ENCODE measurements around the gene CTNNA1. TPM values are rescaled to one million over a fixed set of nuclear protein-coding genes. Genes with fewer than 3 reads are reported as not detected.
A peak's percentile ranks its signal among the peaks of the same experiment; 100 is the strongest.

The CTNNA1 gene
- polyA plus RNA-seq, 1 of the 3 experiments (the other 2 are of a cell fraction), result 130 TPM

- H3K4me3 ChIP-seq (ENCODE audit: low read depth in 2 of 2, low read length in 1 of 2), result peak overlapping the region in 1 of 2 experiments; percentile 61; a peak in 1 of 4 replicates
- no peak overlapping the region for H3K9ac ChIP-seq
- no peak overlapping the region for H2AFZ ChIP-seq (ENCODE audit: low read depth)
- TF ChIP-seq MAX (IDR thresholded peaks at IDR 0.05; ENCODE audit: low read depth) (no peak), NFIC (IDR thresholded peaks at IDR 0.05; ENCODE audit: borderline replicate concordance) (no peak), FOSL2 (IDR thresholded peaks at IDR 0.05; ENCODE audit: borderline replicate concordance, low read depth) (no peak)
- H3F3A ChIP-seq (replicated peaks; ENCODE audit: insufficient read depth), result peaks cover 16% of the 10 kb centered on the region
- peak overlapping the region; percentile 78 to 92; a peak in 3 of 4 replicates for H3K27ac ChIP-seq (ENCODE audit: low read depth in 2 of 2, low read length in 1 of 2)
- CTCF ChIA-PET, result interaction anchor here (0.5 to 3.4 kb wide), 3 partner anchors 15 to 140 kb away, joined by 3 to 12 read pairs (median 5); no protein-coding TSS in a partner anchor
- DNase-seq, result no peak
- WGBS (ENCODE audit: low lambda C conversion rate), result 90% methylated on average over 3 of the region's 3 CpGs
- peaks cover 96% of the 10 kb centered on the region for H3K79me2 ChIP-seq (ENCODE audit: insufficient read depth)
- POLR2A ChIA-PET, result interaction anchor here (1.3 to 1.9 kb wide), 2 partner anchors 77 to 301 kb away, joined by 4 read pairs; partner anchors contain the start of gene HSPA9
- peaks cover 0 to 4% of the 10 kb centered on the region in 2 experiments for H3K36me3 ChIP-seq (replicated peaks in 1 of 2; ENCODE audit: control insufficient read depth in 1 of 2, insufficient read depth in 2 of 2, low read length in 1 of 2)
- no peaks in the 10 kb centered on the region for H3K9me2 ChIP-seq
- peaks cover 95% of the 10 kb centered on the region for H4K20me1 ChIP-seq (ENCODE audit: insufficient read depth)
- peaks cover 36 to 40% of the 10 kb centered on the region in 2 experiments; a peak in 3 of 4 replicates for H3K4me1 ChIP-seq (ENCODE audit: control insufficient read depth in 1 of 2, insufficient read depth in 2 of 2, low read depth in 1 of 2, low read length in 1 of 2)
- H3K9me3 ChIP-seq, result no peaks in the 10 kb centered on the region
- H3K27me3 ChIP-seq (ENCODE audit: insufficient read depth), result no peaks in the 10 kb centered on the region
- H3K4me2 ChIP-seq, result peak overlapping the region; percentile 75; the same call in 1 of the 2 replicates
Measured at GRCh38 chr5:138875946-138876345, 122.7 kb downstream of the CTNNA1 start.

DNA sequence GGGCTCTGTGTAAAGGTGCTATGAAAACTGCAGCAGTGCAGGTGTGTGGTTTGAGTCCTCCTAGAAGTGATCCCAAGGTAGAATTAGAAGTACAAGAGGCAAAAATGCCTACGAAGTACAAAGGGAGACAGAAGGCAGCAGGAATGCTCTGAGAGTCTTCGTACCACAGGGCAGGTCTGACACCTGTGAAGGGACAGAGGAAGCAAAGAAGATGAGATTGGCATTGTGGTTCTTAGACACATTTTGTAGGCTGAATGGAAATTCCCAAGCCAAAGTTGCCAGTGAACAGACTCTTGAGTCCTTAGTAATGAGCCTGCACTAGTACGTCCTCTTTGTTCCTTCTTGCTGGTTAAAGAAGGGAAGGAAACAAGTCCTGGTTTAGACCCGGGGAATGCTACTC lies 123.6 kb downstream of the CTNNA1 start:
- H3K9me3 ChIP-seq, result no peaks in the 10 kb centered on the region
- H3K27ac ChIP-seq (ENCODE audit: low read depth in 2 of 2, low read length in 1 of 2), result no peak overlapping the region
- no peak for DNase-seq
- H3K4me3 ChIP-seq (ENCODE audit: low read depth in 2 of 2, low read length in 1 of 2), result no peak overlapping the region
- H3K36me3 ChIP-seq (replicated peaks in 1 of 2; ENCODE audit: control insufficient read depth in 1 of 2, insufficient read depth in 2 of 2, low read length in 1 of 2), result peaks cover 0 to 4% of the 10 kb centered on the region in 2 experiments
- no peak overlapping the region for H3K4me2 ChIP-seq
- H3K27me3 ChIP-seq (ENCODE audit: insufficient read depth), result no peaks in the 10 kb centered on the region
- CTCF ChIA-PET, result no interaction called here
- H3K9me2 ChIP-seq, result no peaks in the 10 kb centered on the region
- POLR2A ChIA-PET, result no interaction called here
- WGBS (ENCODE audit: low lambda C conversion rate), result 96% methylated on average over 4 of the region's 4 CpGs
- H4K20me1 ChIP-seq (ENCODE audit: insufficient read depth), result peaks cover 95% of the 10 kb centered on the region
- H3K4me1 ChIP-seq (ENCODE audit: control insufficient read depth in 1 of 2, insufficient read depth in 2 of 2, low read depth in 1 of 2, low read length in 1 of 2), result peaks cover 27 to 32% of the 10 kb centered on the region in 2 experiments; a peak in 3 of 4 replicates
- peaks cover 15% of the 10 kb centered on the region for H3F3A ChIP-seq (replicated peaks; ENCODE audit: insufficient read depth)
- no peak for TF ChIP-seq GABPA (IDR thresholded peaks at IDR 0.05; ENCODE audit: low read depth)
- TF ChIP-seq NFIC (IDR thresholded peaks at IDR 0.05; ENCODE audit: borderline replicate concordance), result no peak
- no peak for TF ChIP-seq FOXM1 (IDR thresholded peaks at IDR 0.05; ENCODE audit: low read depth)
- TF ChIP-seq EZH2phosphoT487 (IDR thresholded peaks at IDR 0.05; ENCODE audit: borderline replicate concordance, low read depth), result no peak
- TF ChIP-seq POLR2AphosphoS5 (IDR thresholded peaks at IDR 0.05; ENCODE audit: low read depth, low read length), result no peak
- no peak for TF ChIP-seq SIN3A (IDR thresholded peaks at IDR 0.05; ENCODE audit: borderline replicate concordance, low read depth, low read length)
- TF ChIP-seq RAD21 (IDR thresholded peaks at IDR 0.05; ENCODE audit: low read length), result no peak
- TF ChIP-seq MXI1 (IDR thresholded peaks at IDR 0.05; ENCODE audit: low read depth, low read length), result no peak
- no peak for TF ChIP-seq JUND (IDR thresholded peaks at IDR 0.05)
- TF ChIP-seq SMC3 (IDR thresholded peaks at IDR 0.05; ENCODE audit: low read depth, low read length), result no peak
- TF ChIP-seq FOXJ3 (CRISPR knock-in tag; IDR thresholded peaks at IDR 0.05), result no peak
- no peak for TF ChIP-seq RXRA (IDR thresholded peaks at IDR 0.05; ENCODE audit: borderline replicate concordance, low read depth)
- no peak for TF ChIP-seq MEF2A (IDR thresholded peaks at IDR 0.05; ENCODE audit: borderline replicate concordance, low read depth)
- TF ChIP-seq, protein P1, sequence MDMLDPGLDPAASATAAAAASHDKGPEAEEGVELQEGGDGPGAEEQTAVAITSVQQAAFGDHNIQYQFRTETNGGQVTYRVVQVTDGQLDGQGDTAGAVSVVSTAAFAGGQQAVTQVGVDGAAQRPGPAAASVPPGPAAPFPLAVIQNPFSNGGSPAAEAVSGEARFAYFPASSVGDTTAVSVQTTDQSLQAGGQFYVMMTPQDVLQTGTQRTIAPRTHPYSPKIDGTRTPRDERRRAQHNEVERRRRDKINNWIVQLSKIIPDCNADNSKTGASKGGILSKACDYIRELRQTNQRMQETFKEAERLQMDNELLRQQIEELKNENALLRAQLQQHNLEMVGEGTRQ (IDR thresholded peaks at IDR 0.05; ENCODE audit: borderline replicate concordance, low read depth, low read length), result no peak
- TF ChIP-seq RCOR1 (IDR thresholded peaks at IDR 0.05; ENCODE audit: low read length), result no peak
- TF ChIP-seq CHD2 (IDR thresholded peaks at IDR 0.05; ENCODE audit: low read length, partially characterized antibody), result no peak
- TF ChIP-seq, protein P2, sequence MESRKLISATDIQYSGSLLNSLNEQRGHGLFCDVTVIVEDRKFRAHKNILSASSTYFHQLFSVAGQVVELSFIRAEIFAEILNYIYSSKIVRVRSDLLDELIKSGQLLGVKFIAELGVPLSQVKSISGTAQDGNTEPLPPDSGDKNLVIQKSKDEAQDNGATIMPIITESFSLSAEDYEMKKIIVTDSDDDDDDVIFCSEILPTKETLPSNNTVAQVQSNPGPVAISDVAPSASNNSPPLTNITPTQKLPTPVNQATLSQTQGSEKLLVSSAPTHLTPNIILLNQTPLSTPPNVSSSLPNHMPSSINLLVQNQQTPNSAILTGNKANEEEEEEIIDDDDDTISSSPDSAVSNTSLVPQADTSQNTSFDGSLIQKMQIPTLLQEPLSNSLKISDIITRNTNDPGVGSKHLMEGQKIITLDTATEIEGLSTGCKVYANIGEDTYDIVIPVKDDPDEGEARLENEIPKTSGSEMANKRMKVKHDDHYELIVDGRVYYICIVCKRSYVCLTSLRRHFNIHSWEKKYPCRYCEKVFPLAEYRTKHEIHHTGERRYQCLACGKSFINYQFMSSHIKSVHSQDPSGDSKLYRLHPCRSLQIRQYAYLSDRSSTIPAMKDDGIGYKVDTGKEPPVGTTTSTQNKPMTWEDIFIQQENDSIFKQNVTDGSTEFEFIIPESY (IDR thresholded peaks at IDR 0.05; ENCODE audit: borderline replicate concordance, low read depth), result no peak
- no peak for TF ChIP-seq PBX3 (IDR thresholded peaks at IDR 0.05)
- TF ChIP-seq EP300 (IDR thresholded peaks at IDR 0.05; ENCODE audit: borderline replicate concordance in 1 of 2, low read depth in 1 of 2, low read length in 1 of 2), result no peak
- TF ChIP-seq, protein P3, sequence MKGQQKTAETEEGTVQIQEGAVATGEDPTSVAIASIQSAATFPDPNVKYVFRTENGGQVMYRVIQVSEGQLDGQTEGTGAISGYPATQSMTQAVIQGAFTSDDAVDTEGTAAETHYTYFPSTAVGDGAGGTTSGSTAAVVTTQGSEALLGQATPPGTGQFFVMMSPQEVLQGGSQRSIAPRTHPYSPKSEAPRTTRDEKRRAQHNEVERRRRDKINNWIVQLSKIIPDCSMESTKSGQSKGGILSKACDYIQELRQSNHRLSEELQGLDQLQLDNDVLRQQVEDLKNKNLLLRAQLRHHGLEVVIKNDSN (IDR thresholded peaks at IDR 0.05; ENCODE audit: borderline replicate concordance, low read depth), result no peak
- no peak overlapping the region for H3K9ac ChIP-seq
- H3K79me2 ChIP-seq (ENCODE audit: insufficient read depth), result peaks cover 96% of the 10 kb centered on the region
- H2AFZ ChIP-seq (ENCODE audit: low read depth), result no peak overlapping the region

Data from SK-N-SH (cell line).